Duodenal mucosa (tissue), 2 donors: ENCODE measurements around the gene CDC20.
"Not testable (repeated sequence)": the region's sequence is repeated elsewhere in the genome, so short reads cannot be mapped to it uniquely, and the experiment has no call there.

Experiments
- H3K27ac ChIP-seq: one replicate; pipeline ENCODE4 v1.7.0; 2013; ENCODE audit warnings: low read depth, low read length
- H3K27me3 ChIP-seq, 2 donors: one replicate each; pipeline ENCODE4 v1.7.0; 2013; ENCODE audit warnings: low read length in 2 of 2, control low read depth in 1 of 2; ENCODE audit not compliant: insufficient read depth in 2 of 2, control insufficient read depth in 1 of 2
- H3K36me3 ChIP-seq, 2 donors: one replicate each; pipeline ENCODE4 v1.7.0; 2013; ENCODE audit warnings: low read length in 2 of 2, control low read depth in 1 of 2; ENCODE audit not compliant: insufficient read depth in 2 of 2, control insufficient read depth in 1 of 2
- H3K4me1 ChIP-seq, 2 donors: one replicate each; pipeline ENCODE4 v1.7.0; 2013; ENCODE audit warnings: low read length in 2 of 2, control low read depth in 1 of 2; ENCODE audit not compliant: insufficient read depth in 2 of 2, control insufficient read depth in 1 of 2
- H3K4me3 ChIP-seq, 2 donors: one replicate each; pipeline ENCODE4 v1.7.0; 2013; ENCODE audit warnings: low read length in 2 of 2, low read depth in 1 of 2
- H3K9ac ChIP-seq, 2 donors: one replicate each; pipeline ENCODE4 v1.7.0; 2013; ENCODE audit warnings: low read length in 2 of 2, low read depth in 1 of 2
- H3K9me3 ChIP-seq, 2 donors: one replicate each; pipeline ENCODE4 v1.7.0; 2013; ENCODE audit warnings: low read length in 2 of 2, control low read depth in 1 of 2; ENCODE audit not compliant: control insufficient read depth in 1 of 2

CDC20 gene

DNA sequence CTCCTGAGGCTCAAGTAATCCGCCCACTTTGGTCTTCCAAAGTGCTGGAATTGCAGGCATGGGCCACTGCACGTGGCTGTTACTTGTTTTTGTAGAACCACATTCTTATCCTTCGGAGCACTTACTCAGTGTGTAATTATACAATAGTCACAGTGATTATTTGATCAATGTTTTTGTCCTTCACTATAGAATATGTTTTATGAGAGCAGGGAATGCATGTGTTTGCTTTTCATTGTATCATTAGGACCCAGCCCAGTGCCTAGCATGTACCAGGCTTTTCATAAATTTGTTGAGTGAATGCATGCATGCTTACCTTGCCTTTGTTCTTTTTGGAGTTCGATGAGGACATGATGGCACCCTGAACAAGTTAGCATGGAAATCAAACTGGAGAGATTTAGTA, 36.7 kb downstream of the CDC20 start:
- Histone ChIP-seq H3K27ac (no peak overlapping the region), H3K4me1 (peaks cover 8% of the 10 kb centered on the region in 2 donors), H3K9me3 (no peaks in the 10 kb centered on the region), H3K9ac (no peak overlapping the region), H3K27me3 (no peaks in the 10 kb centered on the region), H3K4me3 (no peak overlapping the region), H3K36me3 (peaks cover 6 to 16% of the 10 kb centered on the region in 2 donors)

DNA sequence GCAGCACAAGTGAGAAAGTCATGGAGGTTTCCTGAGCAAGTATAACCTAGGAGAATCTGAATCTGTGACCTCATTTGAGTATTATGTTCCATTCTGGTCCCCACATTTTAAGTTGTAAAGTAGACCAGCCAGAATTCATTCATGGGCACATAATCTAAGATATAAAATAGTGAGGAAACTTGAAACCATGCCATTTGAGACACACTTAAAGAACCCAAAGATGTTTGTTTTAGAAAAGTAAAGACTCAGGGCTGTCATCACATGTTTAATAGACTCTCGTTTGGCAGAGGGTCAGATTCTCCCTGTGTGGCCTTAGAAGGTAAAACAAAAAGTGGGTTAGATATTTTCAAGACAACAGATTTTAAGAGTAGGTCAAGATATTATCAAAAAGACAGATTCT, 37.3 kb downstream of the CDC20 start:
- Histone ChIP-seq H3K4me3 (no peak overlapping the region), H3K36me3 (peaks cover 6 to 16% of the 10 kb centered on the region in 2 donors), H3K4me1 (peaks cover 3 to 4% of the 10 kb centered on the region in 2 donors), H3K9me3 (no peaks in the 10 kb centered on the region), H3K27me3 (no peaks in the 10 kb centered on the region), H3K27ac (no peak overlapping the region), H3K9ac (no peak overlapping the region)

DNA sequence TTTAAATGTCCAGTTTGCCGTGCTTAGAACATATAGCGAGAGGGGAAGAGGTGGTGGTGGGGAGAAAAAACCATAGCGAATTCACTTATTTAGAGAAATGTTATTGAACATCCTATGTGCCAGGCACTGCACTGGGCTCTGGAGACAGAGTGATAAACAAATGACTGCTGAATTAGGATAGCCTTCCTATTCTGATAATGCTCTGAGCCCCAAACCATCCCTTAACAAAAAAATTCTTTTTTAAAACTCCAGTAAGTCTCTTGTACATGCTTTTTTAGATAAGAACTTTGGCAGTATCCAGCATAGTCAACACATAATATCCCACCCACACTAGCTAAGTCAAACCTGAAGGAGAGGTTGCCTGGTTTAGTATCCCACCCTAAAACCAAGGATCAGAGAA, 39.4 kb downstream of the CDC20 start:
- no peak overlapping the region for H3K4me3 ChIP-seq
- no peaks in the 10 kb centered on the region for H3K27me3 ChIP-seq
- no peaks in the 10 kb centered on the region for H3K9me3 ChIP-seq
- H3K27ac ChIP-seq = no peak overlapping the region
- H3K4me1 ChIP-seq = peaks cover 8 to 9% of the 10 kb centered on the region in 2 donors
- H3K9ac ChIP-seq = no peak overlapping the region
- peaks cover 6 to 22% of the 10 kb centered on the region in 2 donors for H3K36me3 ChIP-seq

DNA sequence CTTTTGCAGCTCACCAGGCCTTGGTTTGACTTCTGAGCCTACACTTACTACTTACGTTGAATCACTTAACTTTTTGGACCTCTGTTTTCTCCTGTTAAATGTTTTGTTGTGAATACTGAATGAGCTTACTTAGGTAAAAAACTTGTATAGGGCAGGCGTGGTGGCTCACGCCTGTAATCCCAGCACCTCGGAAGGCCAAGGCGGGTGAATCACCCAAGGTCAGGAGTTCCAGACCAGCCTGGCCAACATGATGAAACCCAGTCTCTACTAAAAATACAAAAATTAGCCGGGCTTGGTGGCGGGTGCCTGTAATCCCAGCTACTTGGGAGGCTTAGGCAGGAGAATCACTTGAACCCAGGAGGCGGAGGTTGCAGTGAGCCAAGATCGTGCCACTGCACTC, 41.7 kb downstream of the CDC20 start:
- Histone ChIP-seq H3K4me1 (peaks cover 12% of the 10 kb centered on the region in 2 donors), H3K36me3 (peaks cover 13 to 35% of the 10 kb centered on the region in 2 donors)
- not testable (repeated sequence) for H3K9ac ChIP-seq, H3K27ac ChIP-seq, H3K4me3 ChIP-seq, H3K9me3 ChIP-seq, H3K27me3 ChIP-seq

DNA sequence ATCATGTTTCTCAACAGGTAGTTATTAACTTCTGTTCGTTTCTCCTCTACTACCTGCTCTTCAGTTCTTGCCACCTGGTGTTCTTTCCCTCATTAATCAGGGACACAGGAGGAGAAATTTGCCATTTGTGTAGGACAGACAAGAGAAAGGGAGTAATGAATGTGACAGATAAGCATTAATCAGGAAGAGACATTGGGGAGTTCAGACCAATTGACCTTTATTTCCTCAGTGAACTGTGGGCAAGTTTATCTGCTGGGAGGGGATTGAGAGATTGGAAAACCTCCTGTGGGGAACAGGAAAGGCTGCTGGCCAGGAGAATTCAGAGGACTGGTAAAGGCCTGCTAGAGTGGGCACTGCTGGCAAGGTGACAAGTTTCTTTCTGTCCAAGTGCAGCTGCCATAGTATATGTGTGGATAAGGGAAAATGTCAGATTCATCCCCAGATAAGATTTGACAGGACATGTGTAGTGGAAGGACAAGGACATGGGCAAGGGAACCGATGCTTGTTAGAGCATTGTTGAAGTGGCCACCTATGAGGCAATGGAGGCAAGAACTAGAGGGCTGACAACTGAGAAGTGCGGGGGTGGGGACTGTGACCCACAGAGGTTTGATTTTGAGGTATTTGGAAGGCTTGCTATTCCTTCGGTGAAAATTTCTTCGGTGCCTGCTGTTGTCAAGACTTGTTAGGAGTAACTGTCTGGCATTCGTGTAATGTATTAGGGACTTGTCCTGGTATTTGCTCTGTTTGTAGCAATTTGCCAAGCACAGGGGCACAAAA, 43.5 kb downstream of the CDC20 start:
- peaks cover 16 to 18% of the 10 kb centered on the region in 2 donors for H3K4me1 ChIP-seq
- H3K27ac ChIP-seq = no peak overlapping the region
- no peak overlapping the region for H3K4me3 ChIP-seq
- H3K9ac ChIP-seq = no peak overlapping the region
- no peaks in the 10 kb centered on the region for H3K9me3 ChIP-seq
- H3K36me3 ChIP-seq = peaks cover 17 to 42% of the 10 kb centered on the region in 2 donors
- H3K27me3 ChIP-seq = no peaks in the 10 kb centered on the region

DNA sequence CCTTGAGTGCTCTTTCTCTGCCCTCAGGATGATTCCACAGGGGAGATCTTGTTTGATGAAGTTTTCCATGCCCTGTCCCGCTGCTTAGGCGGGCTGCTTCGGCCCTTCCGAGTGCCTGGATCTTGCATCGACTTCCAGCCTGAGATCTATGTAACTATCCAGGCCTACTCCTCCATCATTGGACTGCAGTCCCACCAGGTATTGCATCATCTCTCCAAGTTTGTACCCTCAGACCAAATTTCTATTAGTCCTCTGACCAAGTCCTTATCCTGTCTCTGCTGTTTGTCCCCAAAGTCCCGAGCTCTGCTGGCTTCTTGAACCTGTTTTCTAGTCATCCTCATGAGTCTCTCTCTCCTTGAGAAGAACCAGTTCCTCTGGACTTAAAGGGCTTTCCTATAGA, 45.6 kb downstream of the CDC20 start:
- peaks cover 16 to 18% of the 10 kb centered on the region in 2 donors for H3K4me1 ChIP-seq
- H3K27me3 ChIP-seq = no peaks in the 10 kb centered on the region
- H3K4me3 ChIP-seq = no peak overlapping the region
- peaks cover 23 to 50% of the 10 kb centered on the region in 2 donors for H3K36me3 ChIP-seq
- no peaks in the 10 kb centered on the region for H3K9me3 ChIP-seq
- H3K9ac ChIP-seq = no peak overlapping the region
- no peak overlapping the region for H3K27ac ChIP-seq

- peaks cover 23 to 50% of the 10 kb centered on the region in 2 donors for H3K36me3 ChIP-seq
- no peak overlapping the region for H3K9ac ChIP-seq
Measured at GRCh38 chr1:43405219-43405875, 46.6 kb downstream of the CDC20 start.

GRCh38 chr1:43405876-43406234, 47.1 kb downstream of the CDC20 start:
- Histone ChIP-seq H3K27me3 (no peaks in the 10 kb centered on the region), H3K9me3 (no peaks in the 10 kb centered on the region), H3K4me3 (no peak overlapping the region), H3K27ac (no peak overlapping the region), H3K4me1 (peaks cover 16 to 18% of the 10 kb centered on the region in 2 donors), H3K9ac (no peak overlapping the region), H3K36me3 (peaks cover 23 to 50% of the 10 kb centered on the region in 2 donors)

More at GRCh38 chr1:43405219-43405875, 46.6 kb downstream of the CDC20 start:
- no peak overlapping the region for H3K4me3 ChIP-seq
- H3K27ac ChIP-seq = no peak overlapping the region
- H3K27me3 ChIP-seq = no peaks in the 10 kb centered on the region
- peaks cover 16 to 18% of the 10 kb centered on the region in 2 donors for H3K4me1 ChIP-seq
- no peaks in the 10 kb centered on the region for H3K9me3 ChIP-seq

DNA sequence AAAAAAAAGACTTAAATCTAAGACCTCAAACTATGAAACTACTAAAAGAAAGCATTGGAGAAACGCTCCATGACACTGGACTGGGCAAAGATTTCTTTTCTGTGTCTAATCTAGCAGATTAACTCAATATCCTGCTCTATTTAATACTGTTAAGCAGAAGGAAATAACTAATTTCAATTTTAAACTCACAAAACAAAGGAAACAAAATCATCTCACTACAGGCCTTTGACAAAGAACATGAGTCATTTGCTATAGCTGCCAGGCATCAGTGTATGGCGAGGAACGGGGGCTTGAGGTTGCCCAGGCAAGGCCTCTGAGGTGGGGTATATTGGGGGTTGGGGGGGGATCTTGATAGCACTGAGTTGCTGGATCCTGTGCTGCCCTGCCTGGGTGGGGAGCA, 51.8 kb downstream of the CDC20 start:
- Histone ChIP-seq H3K27me3 (no peaks in the 10 kb centered on the region), H3K9ac (no peak overlapping the region), H3K27ac (no peak overlapping the region), H3K4me3 (no peak overlapping the region), H3K9me3 (no peaks in the 10 kb centered on the region), H3K4me1 (peaks cover 3 to 5% of the 10 kb centered on the region in 2 donors), H3K36me3 (peaks cover 19 to 38% of the 10 kb centered on the region in 2 donors)
